BJ (cell line): ENCODE measurements around the gene ONECUT3. TPM values are rescaled to one million over a fixed set of nuclear protein-coding genes. Genes with fewer than 3 reads are reported as not detected.

Source experiments
- CTCF ChIA-PET: fragments of 350-600 bp; formaldehyde crosslinking; extraction: SDS; loops from one replicate; lab custom pipeline; 2021; ENCODE audit warnings: antibody characterized with exemption, inconsistent platforms; lab: Yijun Ruan, JAX
- POLR2A ChIA-PET: fragments of 300-600 bp; sonication (Branson Sonifier 250); formaldehyde crosslinking; extraction: SDS; loops from one replicate; lab custom pipeline; 2021; ENCODE audit warnings: antibody characterized with exemption; lab: Charles Lee
- DNase-seq: peaks from one replicate; pipeline ENCODE4 v3.0.0-alpha.2; 2011; ENCODE audit warnings: low read depth
- H3K27me3 ChIP-seq: 2 replicates; pipeline ENCODE4 v1.6.0; 2011; ENCODE audit warnings: low read length; ENCODE audit not compliant: control insufficient read depth, insufficient read depth
- H3K36me3 ChIP-seq: 2 replicates; pipeline ENCODE4 v1.5.1; 2011; ENCODE audit warnings: low read length; ENCODE audit not compliant: control insufficient read depth, insufficient read depth
- H3K4me3 ChIP-seq: 2 replicates; pipeline ENCODE4 v1.5.1; 2011; ENCODE audit warnings: low read depth, mild to moderate bottlenecking, control low read depth, low read length
- CTCF ChIP-seq: IDR thresholded peaks from 2 replicates; pipeline ENCODE4 v1.5.1; 2011; ENCODE audit warnings: low read depth, mild to moderate bottlenecking, control low read depth, inconsistent platforms, low read length, moderate library complexity; ENCODE audit not compliant: insufficient read depth
- polyA plus RNA-seq: library from polyadenylated mRNA; depleted of rRNA; stranded (reverse); fragments of >200 nt; gene quantifications from 2 replicates; pipeline ENCODE4 v1.2.3, GENCODE V29; 2011

Gene ONECUT3
- polyA plus RNA-seq, 1 experiment: not detected

GRCh38 chr19:1809678-1810077, 56.4 kb downstream of the ONECUT3 start:
- H3K4me3 ChIP-seq: no peak overlapping the region
- ChIA-PET CTCF (interaction anchor here (1.7 to 3.5 kb wide), 3 partner anchors 16 to 263 kb away, joined by 4 to 14 read pairs (median 8); no protein-coding TSS in a partner anchor), POLR2A (no interaction called here)
- H3K36me3 ChIP-seq: peaks cover 4% of the 10 kb centered on the region
- TF ChIP-seq CTCF: no peak
- H3K27me3 ChIP-seq: no peaks in the 10 kb centered on the region
- DNase-seq: no peak

- POLR2A ChIA-PET: no interaction called here
- DNase-seq: no peak
- Histone ChIP-seq H3K36me3 (peaks cover 7% of the 10 kb centered on the region), H3K4me3 (no peak overlapping the region), H3K27me3 (no peaks in the 10 kb centered on the region)
- CTCF ChIA-PET: interaction anchor here (0.6 to 3.5 kb wide), 4 partner anchors 13 to 264 kb away, joined by 3 to 14 read pairs (median 6); no protein-coding TSS in a partner anchor
- TF ChIP-seq CTCF: no peak
Observed at GRCh38 chr19:1810439-1811160, 57.3 kb downstream of the ONECUT3 start.

- POLR2A ChIA-PET: no interaction called here
- CTCF ChIA-PET: interaction anchor here (0.6 to 3.5 kb wide), 4 partner anchors 14 to 265 kb away, joined by 3 to 14 read pairs (median 6); no protein-coding TSS in a partner anchor
- DNase-seq: no peak
- Histone ChIP-seq H3K27me3 (no peaks in the 10 kb centered on the region), H3K4me3 (peak overlapping the region; percentile 80), H3K36me3 (peaks cover 12% of the 10 kb centered on the region)
- TF ChIP-seq CTCF: no peak
Observed at GRCh38 chr19:1811472-1811894, 58.2 kb downstream of the ONECUT3 start.

GRCh38 chr19:1811942-1812425, 58.7 kb downstream of the ONECUT3 start, which contains the start of gene ATP8B3:
Gene ATP8B3 (minus strand): TSS chr19:1812276. CDS start chr19:1811736, 540 bp downstream.
- TF ChIP-seq CTCF: 0 out of 2 replicates have a peak, but pooled peaks have one; percentile 21
- ChIA-PET CTCF (interaction anchor here (0.6 to 3.5 kb wide), 4 partner anchors 14 to 266 kb away, joined by 3 to 14 read pairs (median 6); no protein-coding TSS in a partner anchor), POLR2A (no interaction called here)

More at GRCh38 chr19:1811942-1812425, 58.7 kb downstream of the ONECUT3 start, which contains the start of gene ATP8B3:
- no peak for DNase-seq
- no peaks in the 10 kb centered on the region for H3K27me3 ChIP-seq
- peak within 1 kb of the TSS; percentile 80 for H3K4me3 ChIP-seq
- H3K36me3 ChIP-seq: peaks cover 15% of the 10 kb centered on the region
